AG04449 (cell line): Measurements from ENCODE around the gene IL17REL.

Source experiments
- CTCF ChIA-PET: fragments of 350-600 bp; formaldehyde crosslinking; extraction: SDS; loops from one replicate; lab custom pipeline; 2021; ENCODE audit warnings: antibody characterized with exemption; lab: Yijun Ruan, JAX
- POLR2A ChIA-PET: fragments of 400-600, 350-600 bp; formaldehyde crosslinking; extraction: SDS; loops from one replicate; lab custom pipeline; 2020; ENCODE audit warnings: antibody characterized with exemption, inconsistent platforms; lab: Yijun Ruan, JAX
- DNase-seq: peaks from one replicate; pipeline ENCODE4 v3.0.0-alpha.2; 2010; ENCODE audit warnings: low read depth, low spot score
- H3K4me3 ChIP-seq: 2 replicates; pipeline ENCODE4 v1.5.1; 2011; ENCODE audit warnings: low read depth, mild to moderate bottlenecking, control low read depth, low read length
- CTCF ChIP-seq: IDR thresholded peaks from one replicate; pipeline ENCODE4 v1.5.1; 2011; ENCODE audit warnings: mild to moderate bottlenecking, moderate library complexity, low read length, control low read depth, inconsistent platforms; ENCODE audit not compliant: insufficient read depth; ENCODE audit errors: missing control alignments

IL17REL gene

GRCh38 chr22:50025993-50026392 is 13.4 kb upstream of the IL17REL start:
- POLR2A ChIA-PET, result no interaction called here
- CTCF ChIA-PET, result interaction anchor here (2.1 kb wide), 2 partner anchors 93 to 95 kb away, joined by 13 to 14 read pairs; no protein-coding TSS in a partner anchor

GRCh38 chr22:50022171-50022819 is 9.7 kb upstream of the IL17REL start:
- no peak for DNase-seq
- CTCF ChIA-PET, result no interaction called here
- no peak for TF ChIP-seq CTCF
- no peak overlapping the region for H3K4me3 ChIP-seq
- POLR2A ChIA-PET, result no interaction called here

More at GRCh38 chr22:50025993-50026392, 13.4 kb upstream of the IL17REL start:
- no peak for TF ChIP-seq CTCF
- no peak for DNase-seq
- H3K4me3 ChIP-seq, result no peak overlapping the region

- no peak for TF ChIP-seq CTCF
- H3K4me3 ChIP-seq, result no peak overlapping the region
- CTCF ChIA-PET, result no interaction called here
- no peak for DNase-seq
- POLR2A ChIA-PET, result no interaction called here
These were observed 8.0 kb upstream of the IL17REL start for GRCh38 chr22:50020606-50021005.

- POLR2A ChIA-PET, result interaction anchor here (0.6 kb wide), 1 partner anchor 9 kb away, joined by 3 read pairs; no protein-coding TSS in a partner anchor
- H3K4me3 ChIP-seq, result no peak overlapping the region
- no peak for TF ChIP-seq CTCF
- CTCF ChIA-PET, result interaction anchor here (1.0 to 3.1 kb wide), 3 partner anchors 11 to 89 kb away, joined by 3 to 16 read pairs (median 4); no protein-coding TSS in a partner anchor
- no peak for DNase-seq
These were observed 6.8 kb upstream of the IL17REL start for GRCh38 chr22:50019316-50019715.

- POLR2A ChIA-PET, result no interaction called here
- H3K4me3 ChIP-seq, result no peak overlapping the region
- TF ChIP-seq CTCF, result no peak
These were observed 6.2 kb upstream of the IL17REL start for GRCh38 chr22:50018608-50019285.

GRCh38 chr22:50017701-50018224 is 5.2 kb upstream of the IL17REL start:
- no peak overlapping the region for H3K4me3 ChIP-seq
- POLR2A ChIA-PET, result no interaction called here
- TF ChIP-seq CTCF, result no peak
- DNase-seq, result no peak
- CTCF ChIA-PET, result interaction anchor here (1.0 to 3.1 kb wide), 2 partner anchors 13 to 87 kb away, joined by 3 to 16 read pairs; no protein-coding TSS in a partner anchor

More at GRCh38 chr22:50018608-50019285, 6.2 kb upstream of the IL17REL start:
- CTCF ChIA-PET, result interaction anchor here (1.0 to 3.1 kb wide), 3 partner anchors 12 to 88 kb away, joined by 3 to 16 read pairs (median 3); no protein-coding TSS in a partner anchor
- DNase-seq, result no peak
